ENCODE results near the gene KPNA3.

The KPNA3 gene

GRCh38 chr13:49749848-49750247 lies 42.6 kb downstream of the KPNA3 start:
- no peak overlapping the region for H2AFZ ChIP-seq (ENCODE audit: low read length)
- no peaks in the 10 kb centered on the region for H3K9me2 ChIP-seq (replicated peaks; ENCODE audit: insufficient read depth, low read length)
- H3K36me3 ChIP-seq (replicated peaks; ENCODE audit: insufficient read depth, low read length) = no peaks in the 10 kb centered on the region
- no peaks in the 10 kb centered on the region for H3K4me1 ChIP-seq (ENCODE audit: low read length)
- H3K4me3 ChIP-seq (ENCODE audit: low read length) = no peak overlapping the region
- no peak for DNase-seq
- H3K9me3 ChIP-seq (replicated peaks; ENCODE audit: insufficient read depth, low read length) = no peaks in the 10 kb centered on the region
- no peaks in the 10 kb centered on the region for H4K20me1 ChIP-seq (ENCODE audit: insufficient read depth, low read length)
- TF ChIP-seq CTCF (IDR thresholded peaks at IDR 0.05; ENCODE audit: low read length) = no peak
- TF ChIP-seq EZH2phosphoT487 (IDR thresholded peaks at IDR 0.05; ENCODE audit: low read length) = no peak
- no peak for TF ChIP-seq EZH2 (optimal IDR thresholded peaks at IDR 0.05; ENCODE audit: low read depth, low read length)
- peaks cover 39% of the 10 kb centered on the region for H3K79me2 ChIP-seq (ENCODE audit: low read length)
- no peaks in the 10 kb centered on the region for H3K27me3 ChIP-seq (replicated peaks; ENCODE audit: insufficient read depth, low read length)
- H3K9ac ChIP-seq (ENCODE audit: low read length) = no peak overlapping the region
- H3K27ac ChIP-seq (ENCODE audit: low read length) = no peak overlapping the region
- H3F3A ChIP-seq (ENCODE audit: insufficient read depth, low read length) = no peaks in the 10 kb centered on the region
- no peak overlapping the region for H3K4me2 ChIP-seq (ENCODE audit: low read depth, low read length)

- Histone ChIP-seq H3K79me2 (ENCODE audit: low read length) (peaks cover 14% of the 10 kb centered on the region), H3K4me3 (ENCODE audit: low read length) (no peak overlapping the region), H3F3A (ENCODE audit: insufficient read depth, low read length) (no peaks in the 10 kb centered on the region), H3K4me2 (ENCODE audit: low read depth, low read length) (no peak overlapping the region), H3K27ac (ENCODE audit: low read length) (no peak overlapping the region), H3K36me3 (replicated peaks; ENCODE audit: insufficient read depth, low read length) (no peaks in the 10 kb centered on the region), H3K9me2 (replicated peaks; ENCODE audit: insufficient read depth, low read length) (no peaks in the 10 kb centered on the region), H3K4me1 (ENCODE audit: low read length) (no peaks in the 10 kb centered on the region), H3K9me3 (replicated peaks; ENCODE audit: insufficient read depth, low read length) (no peaks in the 10 kb centered on the region), H4K20me1 (ENCODE audit: insufficient read depth, low read length) (no peaks in the 10 kb centered on the region), H3K27me3 (replicated peaks; ENCODE audit: insufficient read depth, low read length) (no peaks in the 10 kb centered on the region), H3K9ac (ENCODE audit: low read length) (no peak overlapping the region), H2AFZ (ENCODE audit: low read length) (no peak overlapping the region)
- no peak for DNase-seq
- TF ChIP-seq CTCF (IDR thresholded peaks at IDR 0.05; ENCODE audit: low read length) = no peak
- no peak for TF ChIP-seq EZH2 (optimal IDR thresholded peaks at IDR 0.05; ENCODE audit: low read depth, low read length)
- TF ChIP-seq EZH2phosphoT487 (IDR thresholded peaks at IDR 0.05; ENCODE audit: low read length) = no peak
Observed at GRCh38 chr13:49746111-49746510, 46.4 kb downstream of the KPNA3 start.

GRCh38 chr13:49740870-49741269 lies 51.6 kb downstream of the KPNA3 start:
- Histone ChIP-seq H3K79me2 (ENCODE audit: low read length) (no peaks in the 10 kb centered on the region), H3K9me3 (replicated peaks; ENCODE audit: insufficient read depth, low read length) (no peaks in the 10 kb centered on the region), H3K4me3 (ENCODE audit: low read length) (no peak overlapping the region), H3K9me2 (replicated peaks; ENCODE audit: insufficient read depth, low read length) (no peaks in the 10 kb centered on the region), H3K4me2 (ENCODE audit: low read depth, low read length) (no peak overlapping the region), H3F3A (ENCODE audit: insufficient read depth, low read length) (no peaks in the 10 kb centered on the region), H3K36me3 (replicated peaks; ENCODE audit: insufficient read depth, low read length) (no peaks in the 10 kb centered on the region), H2AFZ (ENCODE audit: low read length) (no peak overlapping the region), H3K9ac (ENCODE audit: low read length) (no peak overlapping the region), H4K20me1 (ENCODE audit: insufficient read depth, low read length) (no peaks in the 10 kb centered on the region), H3K4me1 (ENCODE audit: low read length) (no peaks in the 10 kb centered on the region), H3K27me3 (replicated peaks; ENCODE audit: insufficient read depth, low read length) (no peaks in the 10 kb centered on the region), H3K27ac (ENCODE audit: low read length) (no peak overlapping the region)
- TF ChIP-seq CTCF (IDR thresholded peaks at IDR 0.05; ENCODE audit: low read length) (no peak), EZH2 (optimal IDR thresholded peaks at IDR 0.05; ENCODE audit: low read depth, low read length) (no peak), EZH2phosphoT487 (IDR thresholded peaks at IDR 0.05; ENCODE audit: low read length) (no peak)
- no peak for DNase-seq
